ENCODE results near the gene GAK. TPM values are rescaled to one million over a fixed set of nuclear protein-coding genes. Genes with fewer than 3 reads are reported as not detected.

GAK gene
- total RNA-seq, 2 donors from 2014 or later: 104 to 121 TPM

DNA sequence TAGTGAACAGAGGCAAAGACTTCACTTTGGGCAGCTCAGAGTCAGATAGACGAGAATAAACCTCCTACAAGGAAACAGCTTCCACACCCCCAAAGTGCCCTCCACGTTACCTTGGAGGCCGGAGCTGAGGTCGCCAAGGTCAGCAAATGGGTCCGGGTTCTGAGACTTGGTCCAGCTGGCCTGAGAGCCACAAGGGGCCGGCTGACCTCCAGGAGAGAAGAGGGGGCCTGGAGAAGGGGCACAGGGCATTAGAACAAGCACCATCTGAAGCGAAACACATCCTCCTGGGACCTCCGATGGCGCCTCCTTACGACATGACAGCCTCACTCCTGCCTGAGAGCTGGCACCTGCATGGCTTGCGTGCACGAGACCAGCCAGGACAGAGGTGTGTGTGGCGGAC is 72.6 kb downstream of the GAK start:
- Mint-ChIP-seq H3K27ac (no peak overlapping the region), H3K36me3 (ENCODE audit: low read depth) (peaks cover 80% of the 10 kb centered on the region), H3K4me3 (no peak overlapping the region), H3K4me1 (no peaks in the 10 kb centered on the region), H3K9me3 (no peaks in the 10 kb centered on the region), H3K27me3 (ENCODE audit: insufficient read depth) (no peaks in the 10 kb centered on the region)
- TF ChIP-seq, protein P1, sequence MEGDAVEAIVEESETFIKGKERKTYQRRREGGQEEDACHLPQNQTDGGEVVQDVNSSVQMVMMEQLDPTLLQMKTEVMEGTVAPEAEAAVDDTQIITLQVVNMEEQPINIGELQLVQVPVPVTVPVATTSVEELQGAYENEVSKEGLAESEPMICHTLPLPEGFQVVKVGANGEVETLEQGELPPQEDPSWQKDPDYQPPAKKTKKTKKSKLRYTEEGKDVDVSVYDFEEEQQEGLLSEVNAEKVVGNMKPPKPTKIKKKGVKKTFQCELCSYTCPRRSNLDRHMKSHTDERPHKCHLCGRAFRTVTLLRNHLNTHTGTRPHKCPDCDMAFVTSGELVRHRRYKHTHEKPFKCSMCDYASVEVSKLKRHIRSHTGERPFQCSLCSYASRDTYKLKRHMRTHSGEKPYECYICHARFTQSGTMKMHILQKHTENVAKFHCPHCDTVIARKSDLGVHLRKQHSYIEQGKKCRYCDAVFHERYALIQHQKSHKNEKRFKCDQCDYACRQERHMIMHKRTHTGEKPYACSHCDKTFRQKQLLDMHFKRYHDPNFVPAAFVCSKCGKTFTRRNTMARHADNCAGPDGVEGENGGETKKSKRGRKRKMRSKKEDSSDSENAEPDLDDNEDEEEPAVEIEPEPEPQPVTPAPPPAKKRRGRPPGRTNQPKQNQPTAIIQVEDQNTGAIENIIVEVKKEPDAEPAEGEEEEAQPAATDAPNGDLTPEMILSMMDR (conservative IDR thresholded peaks at IDR 0.05): no peak
- Histone ChIP-seq H3K27ac (ENCODE audit: low read depth, low read length) (no peak overlapping the region), H3K4me1 (ENCODE audit: control insufficient read depth, insufficient read depth, low read length) (no peaks in the 10 kb centered on the region), H3K36me3 (ENCODE audit: control insufficient read depth, insufficient read depth, low read length) (peaks cover 44% of the 10 kb centered on the region), H3K9me3 (ENCODE audit: control insufficient read depth, low read length) (no peaks in the 10 kb centered on the region), H3K9ac (ENCODE audit: extremely low read depth, low read length, poor library complexity, severe bottlenecking) (no peak overlapping the region), H3K4me3 (ENCODE audit: low read length) (no peak overlapping the region), H3K27me3 (ENCODE audit: control insufficient read depth, insufficient read depth, low read length, poor library complexity, severe bottlenecking) (no peaks in the 10 kb centered on the region)
- DNase-seq: no peak
- 97% methylated on average over 10 to 13 of the region's 13 CpGs for WGBS, 2 experiments (ENCODE audit: insufficient coverage in 1 of 2, insufficient read length in 1 of 2)

DNA sequence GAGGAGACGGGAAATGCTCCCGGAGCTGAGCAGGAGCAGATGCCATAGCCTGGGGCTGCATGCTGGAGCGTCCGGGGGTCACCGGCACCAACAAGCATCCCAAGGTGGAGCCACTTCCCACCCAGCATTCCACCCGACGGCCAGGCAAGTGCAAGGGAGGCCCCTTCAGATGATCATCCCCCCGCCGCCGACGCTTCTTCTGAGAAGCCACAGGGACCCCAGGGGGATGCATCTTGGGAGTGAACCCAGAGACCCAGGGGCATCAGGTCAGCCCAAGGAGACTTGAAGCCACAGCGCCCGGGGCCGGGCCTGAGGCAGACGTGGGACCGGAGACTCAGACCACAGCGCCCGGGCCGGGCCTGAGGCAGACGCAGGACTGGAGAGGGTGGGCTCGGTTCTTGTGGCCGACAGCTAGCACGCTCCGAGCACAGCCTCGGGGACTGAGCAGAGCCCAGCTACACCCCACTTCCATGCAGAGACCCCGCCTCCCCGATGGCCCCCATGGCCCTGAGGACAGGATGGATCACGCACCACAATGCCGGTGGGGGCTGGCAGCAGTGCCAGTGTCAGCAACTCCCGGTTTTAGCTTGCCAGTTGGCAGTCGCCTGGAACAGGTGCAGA is 73.2 kb downstream of the GAK start:
- Mint-ChIP-seq H3K36me3 (ENCODE audit: low read depth) (peaks cover 80% of the 10 kb centered on the region), H3K4me1 (no peaks in the 10 kb centered on the region), H3K27me3 (ENCODE audit: insufficient read depth) (no peaks in the 10 kb centered on the region), H3K4me3 (no peak overlapping the region), H3K9me3 (no peaks in the 10 kb centered on the region), H3K27ac (no peak overlapping the region)
- WGBS, 2 experiments (ENCODE audit: insufficient coverage in 1 of 2, insufficient read length in 1 of 2): 93 to 96% methylated on average over 27 to 31 of the region's 31 CpGs
- Histone ChIP-seq H3K9me3 (ENCODE audit: control insufficient read depth, low read length) (no peaks in the 10 kb centered on the region), H3K27ac (ENCODE audit: low read depth, low read length) (no peak overlapping the region), H3K36me3 (ENCODE audit: control insufficient read depth, insufficient read depth, low read length) (peaks cover 47% of the 10 kb centered on the region), H3K4me1 (ENCODE audit: control insufficient read depth, insufficient read depth, low read length) (no peaks in the 10 kb centered on the region), H3K4me3 (ENCODE audit: low read length) (no peak overlapping the region), H3K27me3 (ENCODE audit: control insufficient read depth, insufficient read depth, low read length, poor library complexity, severe bottlenecking) (no peaks in the 10 kb centered on the region), H3K9ac (ENCODE audit: extremely low read depth, low read length, poor library complexity, severe bottlenecking) (no peak overlapping the region)
- no peak for DNase-seq
- TF ChIP-seq, protein P1 (conservative IDR thresholded peaks at IDR 0.05): no peak

DNA sequence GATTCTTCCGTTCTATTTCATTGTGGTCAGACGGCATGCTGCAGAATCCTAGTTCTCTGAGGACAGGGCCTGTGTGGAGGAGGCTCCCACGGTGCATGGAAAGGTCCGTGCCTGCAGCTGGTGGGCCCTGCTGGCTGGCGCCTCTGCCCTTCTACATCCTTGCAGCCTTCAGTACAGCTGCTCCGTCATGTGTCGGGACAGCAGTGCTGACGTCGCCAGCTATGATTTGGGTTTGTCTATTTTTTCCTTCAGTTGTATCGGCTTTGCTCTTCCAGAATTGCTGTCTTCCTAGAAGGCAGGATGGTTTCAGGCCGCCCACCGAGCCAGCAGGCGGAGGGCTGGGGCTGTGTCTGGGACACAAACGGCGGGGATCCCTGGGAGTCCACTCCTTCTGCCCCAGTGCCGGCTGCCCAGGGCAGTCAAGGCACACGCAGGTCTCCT is 74.1 kb downstream of the GAK start:
- no peak for DNase-seq
- no peak overlapping the region for H3K27ac ChIP-seq (ENCODE audit: low read depth, low read length)
- H3K4me3 Mint-ChIP-seq: no peak overlapping the region
- H3K27me3 ChIP-seq (ENCODE audit: control insufficient read depth, insufficient read depth, low read length, poor library complexity, severe bottlenecking): no peaks in the 10 kb centered on the region
- peaks cover 79% of the 10 kb centered on the region for H3K36me3 Mint-ChIP-seq (ENCODE audit: low read depth)
- no peaks in the 10 kb centered on the region for H3K9me3 ChIP-seq (ENCODE audit: control insufficient read depth, low read length)
- H3K9ac ChIP-seq (ENCODE audit: extremely low read depth, low read length, poor library complexity, severe bottlenecking): no peak overlapping the region
- 92 to 94% methylated on average over 15 to 17 of the region's 17 CpGs for WGBS, 2 experiments (ENCODE audit: insufficient coverage in 1 of 2, insufficient read length in 1 of 2)
- TF ChIP-seq, protein P1 (conservative IDR thresholded peaks at IDR 0.05): no peak
- no peaks in the 10 kb centered on the region for H3K27me3 Mint-ChIP-seq (ENCODE audit: insufficient read depth)
- no peak overlapping the region for H3K4me3 ChIP-seq (ENCODE audit: low read length)
- H3K4me1 ChIP-seq (ENCODE audit: control insufficient read depth, insufficient read depth, low read length): no peaks in the 10 kb centered on the region
- no peak overlapping the region for H3K27ac Mint-ChIP-seq
- H3K9me3 Mint-ChIP-seq: no peaks in the 10 kb centered on the region
- H3K4me1 Mint-ChIP-seq: no peaks in the 10 kb centered on the region
- H3K36me3 ChIP-seq (ENCODE audit: control insufficient read depth, insufficient read depth, low read length): peaks cover 44% of the 10 kb centered on the region
